ENCODE data around the gene REXO5. TPM values are rescaled to one million over a fixed set of nuclear protein-coding genes. Genes with fewer than 3 reads are reported as not detected.
"Not testable (repeated sequence)": the region's sequence is repeated elsewhere in the genome, so short reads cannot be mapped to it uniquely, and the experiment has no call there.

REXO5 gene
- total RNA-seq, 4 donors from 2014 or later, result 2.0 to 4.9 (median 2.7) TPM

- peaks cover 49 to 67% (median 55%) of the 10 kb centered on the region in 4 donors for H3K4me1 ChIP-seq
- H3K27me3 ChIP-seq, result no peaks in the 10 kb centered on the region
- TF ChIP-seq POLR2AphosphoS5 (IDR thresholded peaks at IDR 0.05) (no peak), EP300 (IDR thresholded peaks at IDR 0.05) (no peak), CTCF (IDR thresholded peaks at IDR 0.05) (no peak), POLR2A (IDR thresholded peaks at IDR 0.05; ENCODE audit: low read depth) (no peak)
- no peak for DNase-seq (ENCODE audit: extremely low spot score)
- no peak overlapping the region for H3K4me3 ChIP-seq
- WGBS, result 91% methylated on average over 2 of the region's 2 CpGs
- no peak overlapping the region for H3K27ac ChIP-seq (replicated peaks in 1 of 4)
- intact Hi-C loops (cut with DNase I), result no loop called here
- H3K9me3 ChIP-seq, result no peaks in the 10 kb centered on the region
- H3K36me3 ChIP-seq, result peaks cover 6 to 32% (median 18%) of the 10 kb centered on the region in 4 donors
Observed at GRCh38 chr16:20854963-20855362, 48.6 kb downstream of the REXO5 start.

GRCh38 chr16:20857281-20857680 lies 51.0 kb downstream of the REXO5 start:
- no peaks in the 10 kb centered on the region for H3K9me3 ChIP-seq
- H3K27me3 ChIP-seq, result no peaks in the 10 kb centered on the region
- no peak for DNase-seq (ENCODE audit: extremely low spot score)
- WGBS, result 88% methylated on average over 2 of the region's 2 CpGs
- intact Hi-C loops (cut with DNase I), result no loop called here
- peaks cover 46 to 64% (median 51%) of the 10 kb centered on the region in 4 donors for H3K4me1 ChIP-seq
- no peak overlapping the region for H3K27ac ChIP-seq (replicated peaks in 1 of 4)
- TF ChIP-seq CTCF (IDR thresholded peaks at IDR 0.05) (no peak), EP300 (IDR thresholded peaks at IDR 0.05) (no peak), POLR2AphosphoS5 (IDR thresholded peaks at IDR 0.05) (no peak), POLR2A (IDR thresholded peaks at IDR 0.05; ENCODE audit: low read depth) (no peak)
- no peak overlapping the region for H3K4me3 ChIP-seq
- H3K36me3 ChIP-seq, result peaks cover 12 to 53% (median 38%) of the 10 kb centered on the region in 4 donors

- H3K9me3 ChIP-seq, result no peaks in the 10 kb centered on the region
- intact Hi-C loops (cut with DNase I), result no loop called here
- no peaks in the 10 kb centered on the region for H3K27me3 ChIP-seq
- H3K27ac ChIP-seq (replicated peaks in 1 of 4), result no peak overlapping the region
- no peak overlapping the region for H3K4me3 ChIP-seq
- DNase-seq (ENCODE audit: extremely low spot score), result no peak
- H3K4me1 ChIP-seq, result peaks cover 33 to 53% (median 47%) of the 10 kb centered on the region in 4 donors
- WGBS, result 91% methylated on average over 3 of the region's 3 CpGs
- TF ChIP-seq EP300 (IDR thresholded peaks at IDR 0.05), result no peak
- no peak for TF ChIP-seq POLR2AphosphoS5 (IDR thresholded peaks at IDR 0.05)
- peaks cover 12 to 56% (median 40%) of the 10 kb centered on the region in 4 donors for H3K36me3 ChIP-seq
Observed at GRCh38 chr16:20859229-20859628, 52.9 kb downstream of the REXO5 start.

GRCh38 chr16:20859699-20860098 lies 53.4 kb downstream of the REXO5 start:
- intact Hi-C loops (cut with DNase I), result no loop called here
- no peaks in the 10 kb centered on the region for H3K27me3 ChIP-seq
- H3K4me3 ChIP-seq, result no peak overlapping the region
- DNase-seq (ENCODE audit: extremely low spot score), result no peak
- H3K27ac ChIP-seq (replicated peaks in 1 of 4), result peak overlapping the region in 2 of 4 donors; percentile 23 to 44
- TF ChIP-seq POLR2AphosphoS5 (IDR thresholded peaks at IDR 0.05) (no peak), POLR2A (IDR thresholded peaks at IDR 0.05; ENCODE audit: low read depth) (no peak), EP300 (IDR thresholded peaks at IDR 0.05) (no peak), CTCF (IDR thresholded peaks at IDR 0.05) (no peak)
- no peaks in the 10 kb centered on the region for H3K9me3 ChIP-seq
- 60% methylated on average over 3 of the region's 4 CpGs for WGBS
- peaks cover 37 to 51% (median 48%) of the 10 kb centered on the region in 4 donors for H3K4me1 ChIP-seq
- H3K36me3 ChIP-seq, result peaks cover 12 to 56% (median 40%) of the 10 kb centered on the region in 4 donors

- 76% methylated on average over 4 of the region's 4 CpGs for WGBS
- no peak for DNase-seq (ENCODE audit: extremely low spot score)
- TF ChIP-seq POLR2A (IDR thresholded peaks at IDR 0.05; ENCODE audit: low read depth) (no peak), POLR2AphosphoS5 (IDR thresholded peaks at IDR 0.05) (no peak), CTCF (IDR thresholded peaks at IDR 0.05) (no peak), EP300 (IDR thresholded peaks at IDR 0.05) (no peak)
Observed at GRCh38 chr16:20860361-20860760, 54.0 kb downstream of the REXO5 start.

GRCh38 chr16:20860995-20861394 lies 54.7 kb downstream of the REXO5 start:
- DNase-seq (ENCODE audit: extremely low spot score); H3K4me3 ChIP-seq; intact Hi-C loops (cut with DNase I); H3K27ac ChIP-seq (replicated peaks in 1 of 4); H3K27me3 ChIP-seq; H3K9me3 ChIP-seq: not testable (repeated sequence)
- 78% methylated on average over 3 of the region's 4 CpGs for WGBS
- peaks cover 50 to 64% (median 59%) of the 10 kb centered on the region in 4 donors for H3K4me1 ChIP-seq
- peaks cover 12 to 45% (median 30%) of the 10 kb centered on the region in 4 donors for H3K36me3 ChIP-seq

More at GRCh38 chr16:20860361-20860760, 54.0 kb downstream of the REXO5 start:
- H3K36me3 ChIP-seq, result peaks cover 12 to 50% (median 34%) of the 10 kb centered on the region in 4 donors
- peaks cover 44 to 57% (median 52%) of the 10 kb centered on the region in 4 donors for H3K4me1 ChIP-seq
- H3K9me3 ChIP-seq, result no peaks in the 10 kb centered on the region
- intact Hi-C loops (cut with DNase I), result no loop called here
- H3K27me3 ChIP-seq, result no peaks in the 10 kb centered on the region
- no peak overlapping the region for H3K4me3 ChIP-seq
- peak overlapping the region in 3 of 4 donors; percentile 14 to 44 (median 23) for H3K27ac ChIP-seq (replicated peaks in 1 of 4)
